IMR-90 (cell line): ENCODE data around the gene ETS1.

Experiments
- BHLHE40 ChIP-seq: fragments of 150-350 bp; IDR thresholded peaks from 2 replicates; pipeline ENCODE4 v1.6.1; 2016; ENCODE audit warnings: mild to moderate bottlenecking, low read depth, low read length
- MXI1 ChIP-seq: IDR thresholded peaks from 2 replicates; pipeline ENCODE4 v1.6.1; 2012; ENCODE audit warnings: low read depth, mild to moderate bottlenecking, low read length, moderate library complexity, borderline replicate concordance
- POLR2A ChIP-seq: IDR thresholded peaks from 2 replicates; pipeline ENCODE4 v1.6.1; 2012; ENCODE audit warnings: mild to moderate bottlenecking, low read depth, low read length
- RAD21 ChIP-seq: IDR thresholded peaks from 2 replicates; pipeline ENCODE4 v1.6.1; 2012; ENCODE audit warnings: low read length, improper control_type of control experiment
- RFX5 ChIP-seq: IDR thresholded peaks from 2 replicates; pipeline ENCODE4 v1.8.0; 2012; ENCODE audit warnings: low read depth, mild to moderate bottlenecking, low read length, moderate library complexity
- TF ChIP-seq, protein P1 (sequence below): conservative IDR thresholded peaks from 2 replicates; pipeline ENCODE4 v1.5.1; 2012; ENCODE audit warnings: mild to moderate bottlenecking, low read depth, low read length, improper control_type of control experiment
- TF ChIP-seq, protein P2 (sequence below): fragments of 150-350 bp; IDR thresholded peaks from 2 replicates; pipeline ENCODE4 v1.6.1; 2016; ENCODE audit warnings: low read depth, mild to moderate bottlenecking, low read length, moderate library complexity, borderline replicate concordance

DNA sequence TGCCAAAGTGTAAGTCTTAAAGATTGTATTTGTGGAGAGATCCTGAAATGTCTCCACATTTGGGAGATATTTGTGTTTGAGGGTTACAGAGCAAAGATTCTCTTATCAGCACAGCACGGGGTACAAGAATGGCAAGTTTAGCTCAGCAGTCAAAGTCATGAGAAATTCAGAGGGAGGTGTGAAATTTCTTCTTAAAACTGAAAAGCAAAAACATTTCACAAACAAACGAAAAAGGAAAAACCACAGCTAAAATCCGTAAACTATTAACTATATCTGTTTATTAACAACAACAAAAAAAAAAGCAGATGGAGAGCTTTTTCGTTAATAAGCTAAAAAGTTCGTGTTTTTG lies 40.9 kb upstream of the ETS1 start:
- TF ChIP-seq, protein P1, sequence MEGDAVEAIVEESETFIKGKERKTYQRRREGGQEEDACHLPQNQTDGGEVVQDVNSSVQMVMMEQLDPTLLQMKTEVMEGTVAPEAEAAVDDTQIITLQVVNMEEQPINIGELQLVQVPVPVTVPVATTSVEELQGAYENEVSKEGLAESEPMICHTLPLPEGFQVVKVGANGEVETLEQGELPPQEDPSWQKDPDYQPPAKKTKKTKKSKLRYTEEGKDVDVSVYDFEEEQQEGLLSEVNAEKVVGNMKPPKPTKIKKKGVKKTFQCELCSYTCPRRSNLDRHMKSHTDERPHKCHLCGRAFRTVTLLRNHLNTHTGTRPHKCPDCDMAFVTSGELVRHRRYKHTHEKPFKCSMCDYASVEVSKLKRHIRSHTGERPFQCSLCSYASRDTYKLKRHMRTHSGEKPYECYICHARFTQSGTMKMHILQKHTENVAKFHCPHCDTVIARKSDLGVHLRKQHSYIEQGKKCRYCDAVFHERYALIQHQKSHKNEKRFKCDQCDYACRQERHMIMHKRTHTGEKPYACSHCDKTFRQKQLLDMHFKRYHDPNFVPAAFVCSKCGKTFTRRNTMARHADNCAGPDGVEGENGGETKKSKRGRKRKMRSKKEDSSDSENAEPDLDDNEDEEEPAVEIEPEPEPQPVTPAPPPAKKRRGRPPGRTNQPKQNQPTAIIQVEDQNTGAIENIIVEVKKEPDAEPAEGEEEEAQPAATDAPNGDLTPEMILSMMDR = no peak
- TF ChIP-seq RFX5 (no peak), POLR2A (no peak), RAD21 (no peak), MXI1 (no peak), BHLHE40 (no peak)
- TF ChIP-seq, protein P2, sequence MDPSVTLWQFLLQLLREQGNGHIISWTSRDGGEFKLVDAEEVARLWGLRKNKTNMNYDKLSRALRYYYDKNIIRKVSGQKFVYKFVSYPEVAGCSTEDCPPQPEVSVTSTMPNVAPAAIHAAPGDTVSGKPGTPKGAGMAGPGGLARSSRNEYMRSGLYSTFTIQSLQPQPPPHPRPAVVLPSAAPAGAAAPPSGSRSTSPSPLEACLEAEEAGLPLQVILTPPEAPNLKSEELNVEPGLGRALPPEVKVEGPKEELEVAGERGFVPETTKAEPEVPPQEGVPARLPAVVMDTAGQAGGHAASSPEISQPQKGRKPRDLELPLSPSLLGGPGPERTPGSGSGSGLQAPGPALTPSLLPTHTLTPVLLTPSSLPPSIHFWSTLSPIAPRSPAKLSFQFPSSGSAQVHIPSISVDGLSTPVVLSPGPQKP = no peak
